K562 (cell line): ENCODE measurements around the gene KAT2B. TPM values are rescaled to one million over a fixed set of nuclear protein-coding genes. Genes with fewer than 3 reads are reported as not detected.

ENCODE experiments used
- ATAC-seq: fragments of 200-7000 bp; cut with Tn5 transposase; 3 replicates; pipeline ENCODE4 v1.9.1; 2020; ENCODE audit warnings: moderate library complexity
- BruUV-seq: library from RNA; stranded (reverse); fragments of 400-500 nt; replicated peaks from 2 replicates; lab custom pipeline; 2021; lab: Mats Ljungman, UMichigan
- CTCF ChIA-PET: fragments of 300-600 bp; formaldehyde crosslinking; extraction: SDS; loops from one replicate; lab custom pipeline; 2021; ENCODE audit warnings: low intra/inter-chr PET ratio; lab: Yijun Ruan, JAX
- POLR2A ChIA-PET: fragments of 300-600, 350-650 bp; sonication (Branson Sonifier 250); formaldehyde crosslinking; extraction: SDS; loops from one replicate; lab custom pipeline; 2021; ENCODE audit warnings: antibody characterized with exemption, inconsistent platforms; lab: Yijun Ruan, JAX
- DNase-seq, 4 experiments: peaks; one replicate each; pipeline versions ENCODE4 v3.0.0 to v3.0.0-alpha.2; 2011 to 2018; ENCODE audit warnings: low spot score in 3 of 4, mixed read lengths in 3 of 4; ENCODE audit errors: extremely low read depth in 1 of 4
- FAIRE-seq: peaks from 2 replicates; lab custom pipeline; 2011; peaks lifted over from hg19 to GRCh38; lab: Jason Lieb, UNC
- H2AFZ ChIP-seq: 2 replicates; pipeline ENCODE4 v1.6.0; 2011; ENCODE audit warnings: low read depth, low read length, control low read depth, inconsistent platforms
- H3K27ac ChIP-seq: fragments of 200-600 bp; 3 replicates; pipeline ENCODE4 v1.8.0; 2011; ENCODE audit warnings: low read depth, mild to moderate bottlenecking, control low read depth, inconsistent platforms, low read length, moderate library complexity, mixed read lengths; ENCODE audit errors: extremely low read depth
- H3K27me3 ChIP-seq, 2 experiments: fragments of 300-600 bp in 1 of 2; 2 replicates in 1 of 2; 3 replicates in 1 of 2; pipeline versions ENCODE4 v1.6.0 to v1.8.0; 2011; ENCODE audit warnings: inconsistent platforms in 2 of 2, low read length in 2 of 2, mild to moderate bottlenecking in 1 of 2, mixed read lengths in 1 of 2, moderate library complexity in 1 of 2; ENCODE audit not compliant: control insufficient read depth in 2 of 2, insufficient read depth in 2 of 2
- H3K36me3 ChIP-seq: fragments of 300-600 bp; 3 replicates; pipeline ENCODE4 v1.8.0; 2011; ENCODE audit warnings: mild to moderate bottlenecking, low read length, inconsistent platforms; ENCODE audit not compliant: control insufficient read depth, insufficient read depth
- H3K4me1 ChIP-seq, 2 experiments: fragments of 200-600 bp in 1 of 2; replicated peaks in 1 of 2; 2 replicates in 1 of 2; 3 replicates in 1 of 2; pipeline versions ENCODE4 v1.5.1 to v1.8.0; 2011; ENCODE audit warnings: inconsistent platforms in 2 of 2, low read length in 2 of 2, mild to moderate bottlenecking in 1 of 2, mixed read lengths in 1 of 2, moderate library complexity in 1 of 2; ENCODE audit not compliant: control insufficient read depth in 2 of 2, insufficient read depth in 2 of 2
- H3K4me2 ChIP-seq: 2 replicates; pipeline ENCODE4 v1.6.1; 2011; ENCODE audit warnings: low read length, control low read depth, inconsistent platforms, mixed read lengths; ENCODE audit not compliant: insufficient read depth
- H3K4me3 ChIP-seq: fragments of 200-600 bp; sonication (generic), shearing (Covaris generic); 2 replicates; pipeline ENCODE4 v1.5.1; 2016; ENCODE audit warnings: control low read depth, inconsistent platforms
- H3K79me2 ChIP-seq: fragments of 200-600 bp; 3 replicates; pipeline ENCODE4 v1.8.0; 2011; ENCODE audit warnings: low read length, inconsistent platforms; ENCODE audit not compliant: control insufficient read depth, insufficient read depth
- H3K9ac ChIP-seq, 2 experiments: 2 replicates each; pipeline versions ENCODE4 v1.6.0 to v1.6.1; 2011; ENCODE audit warnings: low read depth in 2 of 2, low read length in 2 of 2, control low read depth in 1 of 2, inconsistent platforms in 1 of 2, mild to moderate bottlenecking in 1 of 2, mixed read lengths in 1 of 2; ENCODE audit not compliant: insufficient read depth in 1 of 2
- H3K9me1 ChIP-seq: one replicate; pipeline ENCODE4 v1.6.0; 2011; ENCODE audit warnings: inconsistent platforms, mild to moderate bottlenecking, low read length, moderate library complexity; ENCODE audit not compliant: control insufficient read depth, insufficient read depth
- H3K9me3 ChIP-seq: replicated peaks from 2 replicates; pipeline ENCODE4 v1.5.1; 2011; ENCODE audit warnings: low read depth, low read length, inconsistent platforms; ENCODE audit not compliant: control insufficient read depth, insufficient read depth
- H4K20me1 ChIP-seq: replicated peaks from 2 replicates; pipeline ENCODE4 v1.6.1; 2011; ENCODE audit warnings: low read length, inconsistent platforms, mixed read lengths; ENCODE audit not compliant: control insufficient read depth, insufficient read depth
- ARID2 ChIP-seq: fragments of 450-650 bp; IDR thresholded peaks from 2 replicates; pipeline ENCODE4 v1.6.1; 2017; ENCODE audit warnings: antibody characterized with exemption, mild to moderate bottlenecking
- CAMTA2 ChIP-seq: fragments of 250-450 bp; sonication (Bioruptor Pico); conservative IDR thresholded peaks from 2 replicates; pipeline ENCODE4 v1.5.1; 2022
- ETS2 ChIP-seq: IDR thresholded peaks from 2 replicates; pipeline ENCODE4 v1.6.1; 2016; ENCODE audit warnings: borderline replicate concordance, missing genetic modification characterization, mild to moderate bottlenecking, moderate library complexity, missing compliant biosample characterization; ENCODE audit not compliant: poor library complexity, severe bottlenecking
- FOSL1 ChIP-seq: fragments of 200-800 bp; sonication (Bioruptor generic); conservative IDR thresholded peaks from 2 replicates; pipeline ENCODE4 v1.6.1; 2016; ENCODE audit warnings: missing genetic modification characterization, missing compliant biosample characterization
- HMG20B ChIP-seq: fragments of 250-450 bp; sonication (Bioruptor Pico); IDR thresholded peaks from 2 replicates; pipeline ENCODE4 v1.5.0; 2021; ENCODE audit warnings: mild to moderate bottlenecking
- KLF6 ChIP-seq: fragments of 250-450 bp; sonication (Bioruptor Pico); IDR thresholded peaks from 2 replicates; pipeline ENCODE4 v1.4.0; 2020; ENCODE audit warnings: mild to moderate bottlenecking, moderate library complexity, borderline replicate concordance
- NFRKB ChIP-seq: fragments of 450-650 bp; IDR thresholded peaks from 2 replicates; pipeline ENCODE4 v1.6.1; 2016; ENCODE audit warnings: low read depth
- PHF21A ChIP-seq: fragments of 450-650 bp; IDR thresholded peaks from 2 replicates; pipeline ENCODE4 v1.6.1; 2017; ENCODE audit warnings: low read depth, borderline replicate concordance
- POLR2AphosphoS5 ChIP-seq: IDR thresholded peaks from 2 replicates; pipeline ENCODE4 v1.6.1; 2011; ENCODE audit warnings: mild to moderate bottlenecking, low read depth, low read length, moderate library complexity; ENCODE audit not compliant: control insufficient read depth, insufficient read depth
- RBM22 ChIP-seq: fragments of 200-400 bp; formaldehyde crosslinking; IDR thresholded peaks from 2 replicates; pipeline ENCODE4 v1.6.1; 2018; ENCODE audit warnings: low read length, low read depth; ENCODE audit not compliant: poor library complexity, severe bottlenecking
- SAFB ChIP-seq: fragments of 200-400 bp; formaldehyde crosslinking; IDR thresholded peaks from 2 replicates; pipeline ENCODE4 v1.6.1; 2017; ENCODE audit warnings: low read depth, low read length, borderline replicate concordance
- SMARCB1 ChIP-seq: IDR thresholded peaks from 2 replicates; pipeline ENCODE4 v1.6.1; 2011; ENCODE audit warnings: improper control_type of control experiment, low read depth; ENCODE audit not compliant: insufficient read length
- TFAP4 ChIP-seq: sonication (generic); formaldehyde crosslinking; IDR thresholded peaks from 2 replicates; pipeline ENCODE4 v1.8.0; 2022; ENCODE audit warnings: missing genetic modification reagents, mild to moderate bottlenecking, moderate library complexity, borderline replicate concordance
- ZBTB26 ChIP-seq: fragments of 450-650 bp; formaldehyde crosslinking; IDR thresholded peaks from 2 replicates; pipeline ENCODE4 v1.4.0; 2022; ENCODE audit warnings: missing genetic modification characterization
- ZNF740 ChIP-seq, 3 experiments: fragments of 200-800 bp in 1 of 3; sonication (Bioruptor generic) in 1 of 3; sonication (generic) in 1 of 3; formaldehyde crosslinking in 1 of 3; IDR thresholded peaks; 2 replicates each; pipeline versions ENCODE4 v1.6.1 to v1.8.0; 2016 to 2022; ENCODE audit warnings: mild to moderate bottlenecking in 2 of 3, missing compliant biosample characterization in 2 of 3, missing genetic modification characterization in 2 of 3, missing genetic modification reagents in 1 of 3
- ZNF780A ChIP-seq: fragments of 250-450 bp; sonication (Bioruptor Pico); IDR thresholded peaks from 2 replicates; pipeline ENCODE4 v1.5.0; 2021; ENCODE audit warnings: mild to moderate bottlenecking
- WGBS: fragments of 100-300 bp; shearing (Covaris generic); methylation state at CpG from one replicate; pipeline ENCODE4 v1.1.6; 2016; ENCODE audit warnings: low coverage, mixed read lengths; ENCODE audit not compliant: insufficient coverage; ENCODE audit errors: missing lambda C conversion rate; 5-methylcytosine and 5-hydroxymethylcytosine counted together
- in situ Hi-C: fragments of 300-500 bp; cut with MboI; formaldehyde crosslinking; loops from 4 replicates; pipeline ENCODE4 v1.15.0; 2018; ENCODE audit warnings: inconsistent platforms, mixed read lengths
- intact Hi-C: fragments of 100-400 bp; cut with micrococcal nuclease; formaldehyde crosslinking; loops from 2 replicates; pipeline ENCODE4 v1.14.2; 2022
- polyA plus RNA-seq, 8 experiments: library from polyadenylated mRNA; depleted of rRNA in 4 of 8; stranded (reverse) in 5 of 8; unstranded in 3 of 8; fragments of >200 nt; fragmentation: Nextera tagmentation in 2 of 8; fragmentation: Illumina TruSeq in 1 of 8; extraction: Ambion mirVana in 2 of 8; extraction: Trizol in 1 of 8; gene quantifications; 2 replicates each; pipeline versions ENCODE4 v1.2.1 to v1.2.3, GENCODE V29; 2011 to 2014; ENCODE audit warnings: inconsistent platforms in 1 of 8, missing spikeins in 1 of 8
- total RNA-seq, 7 experiments: library from RNA; depleted of rRNA in 6 of 7; stranded (reverse); fragments of >200 nt in 6 of 7; fragmentation: Illumina TruSeq in 2 of 7; extraction: Trizol in 2 of 7; gene quantifications; 2 replicates each; pipeline versions ENCODE4 v1.2.1 to v1.2.3, GENCODE V29; 2011 to 2021; ENCODE audit warnings: low replicate concordance in 1 of 7

KAT2B gene
- total and polyA plus RNA-seq, 9 of the 15 experiments (the other 6 are each of a cell fraction or from before 2014, with no cell fraction given), result 3.3 to 14.9 (median 12.2) TPM

- TF ChIP-seq ZBTB26 (CRISPR knock-in tag) (no peak), PHF21A (no peak)
These were observed 7.1 kb downstream of the KAT2B start (continued) for GRCh38 chr3:20047341-20047779.

GRCh38 chr3:20047976-20048883 is 8.0 kb downstream of the KAT2B start:
- Histone ChIP-seq H3K9ac (no peak overlapping the region), H3K4me3 (no peak overlapping the region), H3K4me1 (peaks cover 5 to 11% of the 10 kb centered on the region in 2 experiments; a peak in 3 of 5 replicates), H2AFZ (no peak overlapping the region), H3K27ac (no peak overlapping the region), H3K27me3 (no peaks in the 10 kb centered on the region), H4K20me1 (no peaks in the 10 kb centered on the region), H3K9me3 (no peaks in the 10 kb centered on the region), H3K36me3 (0 out of 3 replicates have a peak, but pooled peaks cover 5% of the 10 kb centered on the region), H3K9me1 (no peaks in the 10 kb centered on the region), H3K79me2 (peaks cover 13% of the 10 kb centered on the region), H3K4me2 (no peak overlapping the region)
- ATAC-seq (no peak), FAIRE-seq (no peak), DNase-seq (no peak)
- no TSS peak for BruUV-seq
- in situ Hi-C loops, result no loop called here
- ChIA-PET CTCF (interaction anchor here (0.6 kb wide), 1 partner anchor 170 kb away, joined by 4 read pairs; no protein-coding TSS in a partner anchor), POLR2A (no interaction called here)
- intact Hi-C loops, result loop anchor here (10.0 kb wide), 1 partner anchor 277 kb away; no protein-coding TSS in a partner anchor
- 63% methylated on average over 9 of the region's 9 CpGs for WGBS
- TF ChIP-seq ZNF740 (CRISPR knock-in tag; IDR thresholded peaks at IDR 0.05) (no peak), ZNF740 (tag; IDR thresholded peaks at IDR 0.05) (no peak), KLF6 (CRISPR knock-in tag) (no peak), SAFB (no peak), TFAP4 (CRISPR knock-in tag) (no peak), ETS2 (tag) (no peak), RBM22 (no peak), CAMTA2 (no peak), HMG20B (CRISPR knock-in tag) (no peak), FOSL1 (tag) (no peak), SMARCB1 (no peak), ARID2 (no peak), ZNF780A (CRISPR knock-in tag) (no peak), POLR2AphosphoS5 (no peak), NFRKB (no peak)
